T-helper 1 cell treated with Interleukin-12 subunit alpha and Interleukin-12 subunit beta and Interleukin-4 antibody, amounts not matched to agents 30 μg/mL and 1 μg/mL, for 36 hours (primary cell): ENCODE data around the gene LIN37.

ENCODE experiments used
- H3K27ac Mint-ChIP-seq: one replicate; pipeline ENCODE4 v1.8.0; 2021; ENCODE audit warnings: mild to moderate bottlenecking, mixed read lengths
- H3K27me3 Mint-ChIP-seq: one replicate; pipeline ENCODE4 v1.8.0; 2021; ENCODE audit warnings: low read depth, mixed read lengths
- H3K36me3 Mint-ChIP-seq: one replicate; pipeline ENCODE4 v1.8.0; 2021; ENCODE audit warnings: low read depth, mixed read lengths
- H3K4me1 Mint-ChIP-seq: one replicate; pipeline ENCODE4 v1.8.0; 2021; ENCODE audit warnings: low read depth, mixed read lengths
- H3K4me3 Mint-ChIP-seq: one replicate; pipeline ENCODE4 v1.8.0; 2021; ENCODE audit warnings: mild to moderate bottlenecking, moderate library complexity, mixed read lengths
- H3K9me3 Mint-ChIP-seq: one replicate; pipeline ENCODE4 v1.8.0; 2021; ENCODE audit warnings: mixed read lengths

Gene LIN37

DNA sequence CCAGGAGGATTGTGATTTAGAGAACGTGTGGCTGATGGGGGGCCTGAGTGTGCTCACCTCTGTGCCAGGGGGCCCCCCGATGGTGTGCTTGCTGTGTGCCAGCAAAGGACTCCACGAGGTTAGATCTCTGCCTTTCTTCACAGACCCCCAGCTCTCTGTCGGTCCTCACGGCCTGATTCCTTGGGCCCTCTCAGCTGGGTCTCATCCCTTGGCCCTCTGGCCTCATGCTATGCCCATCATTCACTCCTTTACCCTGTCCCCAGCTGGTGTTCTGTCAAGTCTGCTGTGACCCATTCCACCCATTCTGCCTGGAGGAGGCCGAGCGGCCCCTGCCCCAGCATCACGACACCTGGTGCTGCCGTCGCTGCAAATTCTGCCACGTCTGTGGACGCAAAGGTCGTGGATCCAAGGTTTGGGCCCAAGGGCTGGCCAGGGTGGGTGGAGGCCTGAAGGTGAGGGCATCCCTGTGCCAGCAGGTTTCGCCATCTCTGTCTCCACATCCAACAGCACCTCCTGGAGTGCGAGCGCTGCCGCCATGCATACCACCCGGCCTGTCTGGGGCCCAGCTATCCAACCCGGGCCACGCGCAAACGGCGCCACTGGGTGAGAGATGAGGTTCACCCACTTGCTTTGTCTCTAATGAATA lies 23.0 kb upstream of the LIN37 start:
- H3K9me3 Mint-ChIP-seq = no peaks in the 10 kb centered on the region
- H3K4me3 Mint-ChIP-seq = no peak overlapping the region
- H3K36me3 Mint-ChIP-seq = peaks cover 54% of the 10 kb centered on the region
- H3K27me3 Mint-ChIP-seq = no peaks in the 10 kb centered on the region
- H3K4me1 Mint-ChIP-seq = peaks cover 2% of the 10 kb centered on the region
- no peak overlapping the region for H3K27ac Mint-ChIP-seq

DNA sequence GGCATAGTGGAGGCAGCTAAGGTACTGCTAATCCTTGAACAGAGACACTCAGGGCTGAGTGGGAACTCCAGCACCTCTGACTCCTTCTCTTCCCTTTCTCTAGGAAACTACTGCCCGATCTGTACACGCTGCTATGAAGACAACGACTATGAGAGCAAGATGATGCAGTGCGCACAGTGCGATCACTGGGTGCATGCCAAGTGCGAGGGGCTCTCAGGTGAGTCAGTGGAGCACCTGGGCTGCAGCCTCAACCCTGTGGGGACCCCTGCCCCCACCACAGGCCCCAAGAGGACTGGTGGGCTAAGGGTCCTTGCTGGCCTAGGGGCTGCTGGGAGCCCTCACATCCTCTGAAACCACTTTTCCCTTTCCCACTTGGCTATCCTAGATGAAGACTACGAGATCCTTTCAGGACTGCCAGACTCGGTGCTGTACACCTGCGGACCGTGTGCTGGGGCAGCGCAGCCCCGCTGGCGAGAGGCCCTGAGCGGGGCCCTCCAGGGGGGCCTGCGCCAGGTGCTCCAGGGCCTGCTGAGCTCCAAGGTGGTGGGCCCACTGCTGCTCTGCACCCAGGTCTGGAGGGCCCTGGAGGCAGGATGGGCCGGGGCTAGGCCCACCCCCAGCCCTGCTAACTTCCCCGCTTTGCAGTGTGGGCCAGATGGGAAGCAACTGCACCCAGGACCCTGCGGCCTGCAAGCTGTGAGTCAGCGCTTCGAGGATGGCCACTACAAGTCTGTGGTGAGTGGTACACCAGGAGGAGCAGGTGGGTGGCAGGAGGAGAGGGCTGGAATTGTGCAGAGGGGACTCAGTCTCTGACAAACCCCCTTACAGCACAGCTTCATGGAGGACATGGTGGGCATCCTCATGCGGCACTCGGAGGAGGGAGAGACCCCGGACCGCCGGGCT lies 21.1 kb upstream of the LIN37 start:
- H3K27me3 Mint-ChIP-seq = no peaks in the 10 kb centered on the region
- no peak overlapping the region for H3K4me3 Mint-ChIP-seq
- H3K9me3 Mint-ChIP-seq = no peaks in the 10 kb centered on the region
- peaks cover 2% of the 10 kb centered on the region for H3K4me1 Mint-ChIP-seq
- peaks cover 61% of the 10 kb centered on the region for H3K36me3 Mint-ChIP-seq
- peak overlapping the region; percentile 9 for H3K27ac Mint-ChIP-seq

DNA sequence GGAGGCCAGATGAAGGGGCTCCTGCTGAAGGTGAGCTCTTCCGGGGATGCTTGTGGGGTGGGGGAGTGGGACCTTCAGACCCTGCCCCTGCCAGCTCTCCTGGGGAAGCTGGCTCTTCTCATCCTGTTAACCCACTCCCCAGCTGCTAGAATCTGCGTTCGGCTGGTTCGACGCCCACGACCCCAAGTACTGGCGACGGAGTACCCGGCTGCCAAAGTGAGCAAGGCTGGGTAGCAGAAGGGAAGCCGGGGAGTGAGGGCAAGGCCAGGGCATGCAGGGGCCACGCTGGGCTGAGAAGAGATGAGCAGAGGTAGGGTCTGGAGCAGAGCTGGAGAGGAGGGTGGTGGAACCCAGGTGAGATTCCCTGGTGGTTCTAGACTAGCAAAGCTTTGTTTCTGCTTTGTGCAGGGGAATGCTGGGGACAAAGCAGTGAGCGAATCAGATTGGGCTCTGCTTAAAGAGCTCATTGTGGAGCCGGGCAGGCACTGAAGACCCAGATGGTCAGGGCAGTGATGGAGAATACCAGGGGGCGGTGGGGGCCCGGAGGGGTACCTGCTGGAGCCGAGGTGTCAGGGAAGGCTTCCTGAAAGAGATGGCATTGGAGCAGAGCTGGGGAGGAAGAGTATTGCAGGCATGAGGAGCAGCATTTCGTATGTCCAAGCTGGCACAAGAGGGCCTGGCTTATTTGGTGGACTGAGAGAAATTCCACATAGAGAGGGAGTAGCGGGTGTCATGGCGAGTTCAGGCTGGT lies 20.2 kb upstream of the LIN37 start:
- Mint-ChIP-seq H3K4me3 (no peak overlapping the region), H3K36me3 (peaks cover 55% of the 10 kb centered on the region), H3K4me1 (peaks cover 2% of the 10 kb centered on the region), H3K27ac (peak overlapping the region; percentile 9), H3K9me3 (no peaks in the 10 kb centered on the region), H3K27me3 (no peaks in the 10 kb centered on the region)

DNA sequence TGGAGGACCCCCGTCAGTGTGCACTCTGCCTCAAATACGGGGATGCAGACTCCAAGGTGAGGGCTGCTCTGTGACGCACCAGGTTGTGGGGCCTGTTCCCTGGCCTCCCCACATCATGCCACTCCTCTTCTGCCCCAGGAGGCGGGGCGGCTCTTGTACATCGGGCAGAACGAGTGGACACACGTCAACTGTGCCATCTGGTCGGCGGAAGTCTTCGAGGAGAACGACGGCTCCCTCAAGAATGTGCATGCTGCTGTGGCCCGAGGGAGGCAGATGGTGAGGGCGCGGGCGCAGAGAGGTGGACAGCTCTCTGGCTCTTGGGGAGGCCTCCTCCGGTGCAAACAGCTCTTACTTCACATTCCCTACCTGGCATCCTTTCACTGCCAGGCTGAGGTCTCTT lies 19.4 kb upstream of the LIN37 start:
- H3K36me3 Mint-ChIP-seq = peaks cover 53% of the 10 kb centered on the region
- no peaks in the 10 kb centered on the region for H3K9me3 Mint-ChIP-seq
- no peak overlapping the region for H3K27ac Mint-ChIP-seq
- H3K4me1 Mint-ChIP-seq = peaks cover 2% of the 10 kb centered on the region
- H3K4me3 Mint-ChIP-seq = no peak overlapping the region
- no peaks in the 10 kb centered on the region for H3K27me3 Mint-ChIP-seq

DNA sequence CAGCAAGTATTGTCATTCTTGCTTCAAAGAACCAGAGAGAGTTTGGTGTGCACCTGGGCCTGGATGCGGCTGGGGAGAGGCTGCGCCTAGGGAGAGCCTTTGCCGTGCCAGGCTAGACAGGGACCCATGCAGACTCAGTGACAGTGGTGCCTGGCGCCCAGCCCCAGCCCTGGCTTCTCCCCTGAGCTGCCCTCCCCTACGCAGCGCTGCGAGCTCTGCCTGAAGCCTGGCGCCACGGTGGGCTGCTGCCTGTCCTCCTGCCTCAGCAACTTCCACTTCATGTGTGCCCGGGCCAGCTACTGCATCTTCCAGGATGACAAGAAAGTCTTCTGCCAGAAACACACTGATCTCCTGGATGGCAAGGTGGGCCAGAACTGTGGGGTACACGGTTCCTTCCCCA lies 18.6 kb upstream of the LIN37 start:
- no peaks in the 10 kb centered on the region for H3K9me3 Mint-ChIP-seq
- no peak overlapping the region for H3K27ac Mint-ChIP-seq
- no peaks in the 10 kb centered on the region for H3K27me3 Mint-ChIP-seq
- peaks cover 54% of the 10 kb centered on the region for H3K36me3 Mint-ChIP-seq
- no peak overlapping the region for H3K4me3 Mint-ChIP-seq
- H3K4me1 Mint-ChIP-seq = peaks cover 2% of the 10 kb centered on the region

DNA sequence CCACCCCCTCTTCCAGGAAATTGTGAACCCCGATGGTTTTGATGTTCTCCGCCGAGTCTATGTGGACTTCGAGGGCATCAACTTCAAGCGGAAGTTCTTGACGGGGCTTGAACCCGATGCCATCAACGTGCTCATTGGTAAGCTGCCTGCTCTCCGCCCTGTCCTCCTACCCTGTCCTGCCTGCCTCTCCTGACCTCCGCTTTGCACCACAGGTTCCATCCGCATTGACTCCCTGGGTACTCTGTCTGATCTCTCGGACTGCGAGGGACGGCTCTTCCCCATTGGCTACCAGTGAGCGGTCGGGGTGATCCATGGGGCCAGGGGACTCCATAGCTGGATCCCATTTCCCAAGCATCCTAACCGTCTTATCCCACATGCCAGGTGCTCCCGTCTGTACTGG lies 18.1 kb upstream of the LIN37 start:
- no peaks in the 10 kb centered on the region for H3K9me3 Mint-ChIP-seq
- peaks cover 52% of the 10 kb centered on the region for H3K36me3 Mint-ChIP-seq
- H3K27ac Mint-ChIP-seq = no peak overlapping the region
- H3K4me3 Mint-ChIP-seq = no peak overlapping the region
- H3K4me1 Mint-ChIP-seq = peaks cover 2% of the 10 kb centered on the region
- no peaks in the 10 kb centered on the region for H3K27me3 Mint-ChIP-seq

DNA sequence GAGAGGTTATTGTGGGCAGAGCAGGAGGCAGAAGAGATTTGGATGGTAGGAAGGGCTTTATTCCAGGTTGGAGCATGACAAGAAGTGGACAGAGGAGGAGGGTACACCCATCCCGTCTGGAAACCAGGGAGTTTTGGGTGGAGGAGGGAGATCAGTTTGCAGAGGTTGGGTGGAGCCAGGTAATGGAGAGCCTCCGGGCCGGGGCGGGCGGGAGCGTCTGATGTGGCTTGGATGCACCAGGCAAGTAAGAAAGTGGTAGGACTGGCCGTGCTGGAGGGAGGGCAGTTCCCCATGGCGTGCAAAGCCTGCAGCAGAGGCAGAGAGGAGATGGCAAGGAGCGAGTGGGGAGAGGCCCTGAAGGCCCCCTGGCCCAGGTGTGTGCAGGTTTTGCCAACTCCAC lies 17.0 kb upstream of the LIN37 start:
- Mint-ChIP-seq H3K4me1 (peaks cover 4% of the 10 kb centered on the region), H3K4me3 (no peak overlapping the region), H3K27ac (no peak overlapping the region), H3K27me3 (no peaks in the 10 kb centered on the region), H3K9me3 (no peaks in the 10 kb centered on the region), H3K36me3 (peaks cover 48% of the 10 kb centered on the region)

DNA sequence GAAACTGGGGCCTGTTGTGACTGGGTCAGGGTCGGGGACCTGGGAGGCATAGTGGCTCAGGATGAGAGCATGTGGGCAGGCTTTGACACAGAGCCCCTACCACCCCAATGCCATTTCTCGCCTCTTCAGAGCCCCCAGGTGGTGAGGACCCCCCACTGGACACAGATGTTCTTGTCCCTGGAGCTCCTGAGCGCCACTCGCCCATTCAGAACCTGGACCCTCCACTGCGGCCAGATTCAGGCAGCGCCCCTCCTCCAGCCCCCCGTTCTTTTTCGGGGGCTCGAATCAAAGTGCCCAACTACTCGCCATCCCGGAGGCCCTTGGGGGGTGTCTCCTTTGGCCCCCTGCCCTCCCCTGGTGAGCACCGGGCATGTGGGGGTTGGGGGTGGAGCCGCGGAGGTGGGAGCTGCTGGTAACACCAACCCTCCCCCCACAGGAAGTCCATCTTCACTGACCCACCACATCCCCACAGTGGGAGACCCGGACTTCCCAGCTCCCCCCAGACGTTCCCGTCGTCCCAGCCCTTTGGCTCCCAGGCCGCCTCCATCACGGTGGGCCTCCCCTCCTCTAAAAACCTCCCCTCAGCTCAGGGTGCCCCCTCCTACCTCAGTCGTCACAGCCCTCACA lies 16.5 kb upstream of the LIN37 start:
- Mint-ChIP-seq H3K4me3 (no peak overlapping the region), H3K36me3 (peaks cover 51% of the 10 kb centered on the region), H3K4me1 (peaks cover 7% of the 10 kb centered on the region), H3K27me3 (no peaks in the 10 kb centered on the region), H3K27ac (no peak overlapping the region), H3K9me3 (no peaks in the 10 kb centered on the region)

DNA sequence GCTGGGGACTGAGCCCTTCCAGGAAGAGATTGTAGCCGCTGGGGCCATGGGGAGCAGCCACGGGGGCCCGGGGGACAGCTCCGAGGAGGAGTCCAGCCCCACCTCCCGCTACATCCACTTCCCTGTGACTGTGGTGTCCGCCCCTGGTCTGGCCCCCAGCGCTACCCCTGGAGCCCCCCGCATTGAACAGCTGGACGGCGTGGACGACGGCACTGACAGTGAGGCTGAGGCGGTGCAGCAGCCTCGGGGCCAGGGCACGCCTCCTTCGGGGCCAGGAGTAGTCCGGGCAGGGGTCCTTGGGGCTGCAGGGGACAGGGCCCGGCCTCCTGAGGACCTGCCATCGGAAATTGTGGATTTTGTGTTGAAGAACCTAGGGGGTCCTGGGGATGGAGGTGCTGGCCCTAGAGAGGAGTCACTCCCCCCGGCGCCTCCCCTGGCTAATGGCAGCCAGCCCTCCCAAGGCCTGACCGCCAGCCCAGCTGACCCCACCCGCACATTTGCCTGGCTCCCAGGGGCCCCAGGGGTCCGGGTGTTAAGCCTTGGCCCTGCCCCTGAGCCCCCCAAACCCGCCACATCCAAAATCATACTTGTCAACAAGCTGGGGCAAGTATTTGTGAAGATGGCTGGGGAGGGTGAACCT lies 15.7 kb upstream of the LIN37 start:
- Mint-ChIP-seq H3K27me3 (no peaks in the 10 kb centered on the region), H3K36me3 (peaks cover 48% of the 10 kb centered on the region), H3K27ac (no peak overlapping the region), H3K4me3 (no peak overlapping the region), H3K9me3 (no peaks in the 10 kb centered on the region), H3K4me1 (peaks cover 9% of the 10 kb centered on the region)

DNA sequence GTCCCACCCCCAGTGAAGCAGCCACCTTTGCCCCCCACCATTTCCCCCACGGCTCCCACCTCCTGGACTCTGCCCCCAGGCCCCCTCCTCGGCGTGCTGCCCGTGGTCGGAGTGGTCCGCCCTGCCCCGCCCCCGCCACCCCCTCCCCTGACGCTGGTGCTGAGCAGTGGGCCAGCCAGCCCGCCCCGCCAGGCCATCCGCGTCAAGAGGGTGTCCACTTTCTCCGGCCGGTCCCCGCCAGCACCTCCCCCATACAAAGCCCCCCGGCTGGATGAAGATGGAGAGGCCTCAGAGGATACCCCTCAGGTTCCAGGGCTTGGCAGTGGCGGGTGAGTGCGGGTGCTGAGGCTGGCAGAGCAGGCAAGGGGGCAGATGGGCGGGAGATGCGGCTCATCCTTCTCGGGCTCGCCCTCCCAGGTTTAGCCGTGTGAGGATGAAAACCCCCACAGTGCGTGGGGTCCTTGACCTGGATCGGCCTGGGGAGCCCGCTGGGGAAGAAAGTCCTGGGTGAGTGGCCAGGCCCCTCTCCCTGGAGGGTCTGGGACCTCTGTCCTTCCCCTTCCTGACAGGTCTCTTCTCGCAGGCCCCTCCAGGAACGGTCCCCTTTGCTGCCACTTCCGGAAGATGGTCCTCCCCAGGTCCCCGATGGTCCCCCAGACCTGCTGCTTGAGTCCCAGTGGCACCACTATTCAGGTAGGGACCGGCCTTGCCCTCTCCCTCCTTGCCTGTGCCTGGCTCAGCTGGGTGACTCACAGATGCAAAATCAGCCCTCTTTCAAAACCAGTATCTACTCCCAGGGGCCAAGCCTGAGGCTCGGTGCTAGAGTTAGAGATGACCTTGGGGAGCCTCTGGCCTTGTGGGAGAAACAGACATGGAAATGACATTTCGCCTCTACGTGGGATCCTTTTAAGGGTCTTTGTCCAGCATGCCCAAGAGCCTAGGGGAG lies 14.9 kb upstream of the LIN37 start:
- Mint-ChIP-seq H3K4me1 (peaks cover 9% of the 10 kb centered on the region), H3K27ac (no peak overlapping the region), H3K9me3 (no peaks in the 10 kb centered on the region), H3K27me3 (no peaks in the 10 kb centered on the region), H3K4me3 (no peak overlapping the region), H3K36me3 (peaks cover 43% of the 10 kb centered on the region)

DNA sequence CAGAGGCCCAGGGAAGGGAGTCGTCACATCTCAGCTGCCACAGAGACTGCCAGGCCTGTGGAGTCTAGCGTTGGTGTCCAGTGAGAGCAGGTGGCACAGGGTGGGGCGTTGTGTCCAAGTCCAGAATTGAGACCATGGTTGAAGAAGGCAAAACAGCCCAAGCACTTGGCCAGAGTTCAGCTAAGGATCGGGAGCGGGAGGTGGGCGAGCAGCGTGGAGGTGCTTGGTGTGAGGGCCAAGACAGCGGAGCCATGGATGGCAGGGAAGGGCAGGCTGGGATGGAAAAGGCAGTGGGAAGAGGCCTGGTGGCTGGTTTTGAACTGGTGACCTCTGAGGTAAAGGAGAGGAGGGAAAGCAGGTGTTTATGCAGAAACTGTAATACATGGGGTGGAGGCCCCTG lies 14.1 kb upstream of the LIN37 start:
- peaks cover 43% of the 10 kb centered on the region for H3K36me3 Mint-ChIP-seq
- peaks cover 9% of the 10 kb centered on the region for H3K4me1 Mint-ChIP-seq

DNA sequence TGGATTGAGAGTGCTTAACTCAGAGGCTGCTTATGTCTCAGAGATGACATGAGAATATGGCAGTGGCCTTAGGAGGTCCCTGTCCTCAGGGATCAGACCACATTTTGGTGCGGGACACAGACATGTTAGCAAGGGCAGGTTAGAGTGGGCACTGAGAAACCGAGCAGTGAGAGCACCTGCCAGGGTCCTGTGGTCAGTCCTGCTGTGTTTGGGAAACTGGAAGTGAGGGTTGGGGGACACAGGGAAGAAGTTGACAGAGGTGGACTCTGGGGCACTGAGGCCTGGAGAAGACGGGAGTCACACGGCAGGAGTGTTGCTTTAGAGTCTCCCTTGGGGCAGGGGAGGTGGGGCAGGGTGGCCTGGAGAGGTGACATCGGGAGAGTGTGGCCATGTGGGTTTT lies 13.5 kb upstream of the LIN37 start:
- H3K4me1 Mint-ChIP-seq = peaks cover 7% of the 10 kb centered on the region
- H3K4me3 Mint-ChIP-seq = no peak overlapping the region
- H3K9me3 Mint-ChIP-seq = no peaks in the 10 kb centered on the region
- no peak overlapping the region for H3K27ac Mint-ChIP-seq
- no peaks in the 10 kb centered on the region for H3K27me3 Mint-ChIP-seq
- H3K36me3 Mint-ChIP-seq = peaks cover 43% of the 10 kb centered on the region

More for the DNA sequence above, 14.1 kb upstream of the LIN37 start:
- no peak overlapping the region for H3K4me3 Mint-ChIP-seq
- H3K27me3 Mint-ChIP-seq = no peaks in the 10 kb centered on the region
- H3K27ac Mint-ChIP-seq = peak overlapping the region; percentile 17
- H3K9me3 Mint-ChIP-seq = no peaks in the 10 kb centered on the region
